Measurements from ENCODE around the gene NRDE2.

DNA sequence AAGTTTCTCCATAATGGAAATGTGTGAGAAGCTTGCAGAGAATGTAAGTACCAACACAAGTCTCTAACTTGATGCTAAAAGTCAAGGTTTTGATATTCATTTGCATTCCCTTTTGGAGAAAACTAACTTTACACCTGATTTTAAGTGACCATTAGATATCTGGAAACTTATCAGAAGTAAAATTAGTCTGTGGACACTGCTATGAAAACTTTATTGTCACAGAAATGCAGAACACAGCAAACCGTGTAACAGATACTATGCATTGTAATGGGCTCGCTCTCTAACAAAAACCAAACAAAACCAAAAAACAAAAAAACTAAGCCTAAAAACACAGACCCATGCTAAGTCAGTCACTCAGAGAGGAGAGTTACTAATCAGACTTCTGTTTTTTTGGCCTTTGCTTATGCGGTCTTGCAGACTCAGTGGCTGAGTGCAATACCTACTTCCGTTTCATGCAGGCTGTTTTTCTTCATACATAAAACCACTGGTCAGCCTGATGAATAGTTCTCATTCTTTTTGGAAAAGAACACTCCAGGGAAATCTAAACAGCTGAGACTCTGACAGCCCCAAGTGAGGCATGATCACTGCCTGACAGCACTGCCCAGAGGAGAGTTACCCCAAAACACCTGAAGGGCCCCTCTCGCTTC lies 35.7 kb downstream of the NRDE2 start:
- TF ChIP-seq, protein P1, sequence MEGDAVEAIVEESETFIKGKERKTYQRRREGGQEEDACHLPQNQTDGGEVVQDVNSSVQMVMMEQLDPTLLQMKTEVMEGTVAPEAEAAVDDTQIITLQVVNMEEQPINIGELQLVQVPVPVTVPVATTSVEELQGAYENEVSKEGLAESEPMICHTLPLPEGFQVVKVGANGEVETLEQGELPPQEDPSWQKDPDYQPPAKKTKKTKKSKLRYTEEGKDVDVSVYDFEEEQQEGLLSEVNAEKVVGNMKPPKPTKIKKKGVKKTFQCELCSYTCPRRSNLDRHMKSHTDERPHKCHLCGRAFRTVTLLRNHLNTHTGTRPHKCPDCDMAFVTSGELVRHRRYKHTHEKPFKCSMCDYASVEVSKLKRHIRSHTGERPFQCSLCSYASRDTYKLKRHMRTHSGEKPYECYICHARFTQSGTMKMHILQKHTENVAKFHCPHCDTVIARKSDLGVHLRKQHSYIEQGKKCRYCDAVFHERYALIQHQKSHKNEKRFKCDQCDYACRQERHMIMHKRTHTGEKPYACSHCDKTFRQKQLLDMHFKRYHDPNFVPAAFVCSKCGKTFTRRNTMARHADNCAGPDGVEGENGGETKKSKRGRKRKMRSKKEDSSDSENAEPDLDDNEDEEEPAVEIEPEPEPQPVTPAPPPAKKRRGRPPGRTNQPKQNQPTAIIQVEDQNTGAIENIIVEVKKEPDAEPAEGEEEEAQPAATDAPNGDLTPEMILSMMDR (IDR thresholded peaks at IDR 0.05; ENCODE audit: insufficient read depth, low read depth, low read length), result no peak
- no peak for TF ChIP-seq EZH2 (IDR thresholded peaks at IDR 0.05; ENCODE audit: insufficient read depth, low read length)

Data from astrocyte (in vitro differentiated cells and primary cell).